GM18507 (cell line): ENCODE data around the gene FOSL2.

Experiments used
- DNase-seq: peaks from one replicate; pipeline ENCODE4 v3.0.0; 2011; ENCODE audit warnings: low read depth; ENCODE audit not compliant: insufficient read length; ENCODE audit errors: extremely low spot score
- FAIRE-seq: peaks from 2 replicates; lab custom pipeline; 2011; peaks lifted over from hg19 to GRCh38; lab: Jason Lieb, UNC

Gene FOSL2

GRCh38 chr2:28392297-28393113, at the start of gene FOSL2:
FOSL2 (plus strand) TSS chr2:28392858; CDS start chr2:28393721, 863 bp downstream.
- FAIRE-seq = peak; percentile 79
- peak; percentile 81 for DNase-seq

- no peak for DNase-seq
- no peak for FAIRE-seq
These were observed 49.3 kb upstream of the FOSL2 start for GRCh38 chr2:28343184-28343942.

GRCh38 chr2:28343971-28344715, 48.5 kb upstream of the FOSL2 start:
- FAIRE-seq = no peak
- DNase-seq = no peak

- DNase-seq (no peak), FAIRE-seq (no peak)
These were observed 47.8 kb upstream of the FOSL2 start for GRCh38 chr2:28344756-28345373.

- no peak for FAIRE-seq
These were observed 47.0 kb upstream of the FOSL2 start for GRCh38 chr2:28345619-28346018.

GRCh38 chr2:28346587-28346986, 46.1 kb upstream of the FOSL2 start:
- DNase-seq = no peak
- no peak for FAIRE-seq

More at GRCh38 chr2:28345619-28346018, 47.0 kb upstream of the FOSL2 start:
- DNase-seq = no peak

GRCh38 chr2:28347193-28347592, 45.5 kb upstream of the FOSL2 start:
- DNase-seq (no peak), FAIRE-seq (no peak)

GRCh38 chr2:28347596-28347995, 45.1 kb upstream of the FOSL2 start:
- FAIRE-seq (no peak), DNase-seq (no peak)

- DNase-seq = no peak
- FAIRE-seq = no peak
These were observed 44.5 kb upstream of the FOSL2 start for GRCh38 chr2:28348149-28348567.

- FAIRE-seq (no peak), DNase-seq (no peak)
These were observed 43.7 kb upstream of the FOSL2 start for GRCh38 chr2:28348921-28349320.

- DNase-seq = no peak
- FAIRE-seq = no peak
These were observed 43.0 kb upstream of the FOSL2 start for GRCh38 chr2:28349546-28350165.

- FAIRE-seq (no peak), DNase-seq (no peak)
These were observed 42.5 kb upstream of the FOSL2 start for GRCh38 chr2:28350196-28350595.

- FAIRE-seq = no peak
- DNase-seq = no peak
These were observed 41.8 kb upstream of the FOSL2 start for GRCh38 chr2:28350791-28351285.

GRCh38 chr2:28351621-28352020, 41.0 kb upstream of the FOSL2 start:
- FAIRE-seq (no peak), DNase-seq (no peak)

- no peak for FAIRE-seq
These were observed 40.6 kb upstream of the FOSL2 start for GRCh38 chr2:28352104-28352503.

GRCh38 chr2:28352610-28353195, 40.0 kb upstream of the FOSL2 start:
- DNase-seq = no peak
- no peak for FAIRE-seq

More at GRCh38 chr2:28352104-28352503, 40.6 kb upstream of the FOSL2 start:
- no peak for DNase-seq

GRCh38 chr2:28354920-28355520, 37.6 kb upstream of the FOSL2 start:
- DNase-seq = no peak
- FAIRE-seq = no peak

GRCh38 chr2:28355521-28356094, 37.0 kb upstream of the FOSL2 start:
- FAIRE-seq (no peak), DNase-seq (no peak)
